Kidney glomerular epithelial cell (primary cell): ENCODE results near the gene ATP9B.

Experiments
- DNase-seq: peaks from one replicate; lab custom pipeline; 2025; lab: John Stamatoyannopoulos, UW

The ATP9B gene

GRCh38 chr18:79397830-79398761 is 328.9 kb downstream of the ATP9B start:
- no peak for DNase-seq

- no peak for DNase-seq
Measured at GRCh38 chr18:79399275-79400081, 330.3 kb downstream of the ATP9B start.

GRCh38 chr18:79400091-79400590 is 330.9 kb downstream of the ATP9B start:
- no peak for DNase-seq

- DNase-seq, result no peak
Measured at GRCh38 chr18:79400591-79401381, 331.6 kb downstream of the ATP9B start.

GRCh38 chr18:79401494-79402208 is 332.5 kb downstream of the ATP9B start:
- DNase-seq, result no peak

GRCh38 chr18:79402209-79402576 is 333.0 kb downstream of the ATP9B start:
- DNase-seq, result no peak

- DNase-seq, result no peak
Measured at GRCh38 chr18:79402977-79403722, 334.0 kb downstream of the ATP9B start.

GRCh38 chr18:79403723-79404566 is 334.8 kb downstream of the ATP9B start:
- no peak for DNase-seq

GRCh38 chr18:79404567-79404910 is 335.3 kb downstream of the ATP9B start:
- no peak for DNase-seq

- DNase-seq, result no peak
Measured at GRCh38 chr18:79405019-79405780, 336.0 kb downstream of the ATP9B start.

GRCh38 chr18:79405781-79406575 is 336.8 kb downstream of the ATP9B start:
- DNase-seq, result no peak

GRCh38 chr18:79406708-79407107 is 337.5 kb downstream of the ATP9B start:
- DNase-seq, result no peak

- no peak for DNase-seq
Measured at GRCh38 chr18:79409313-79409712, 340.1 kb downstream of the ATP9B start.

- DNase-seq, result no peak
Measured at GRCh38 chr18:79410171-79410641, 341.0 kb downstream of the ATP9B start.

- no peak for DNase-seq
Measured at GRCh38 chr18:79410731-79411613, 341.8 kb downstream of the ATP9B start.

- no peak for DNase-seq
Measured at GRCh38 chr18:79411614-79412526, 342.7 kb downstream of the ATP9B start.
